OCI-LY1 (cell line): ENCODE data around the gene TTLL11.

Experiments
- H2AFZ ChIP-seq: fragments of 200-600 bp; sonication (generic), shearing (Covaris generic); 2 replicates; pipeline ENCODE4 v1.6.0; 2014; ENCODE audit warnings: antibody characterized with exemption, mild to moderate bottlenecking, low read length
- H3F3A ChIP-seq: fragments of 200-600 bp; sonication (generic), shearing (Covaris generic); 2 replicates; pipeline ENCODE4 v1.6.0; 2014; ENCODE audit warnings: mild to moderate bottlenecking, antibody characterized with exemption, low read length, moderate library complexity; ENCODE audit not compliant: insufficient read depth
- H3K27ac ChIP-seq: fragments of 200-600 bp; sonication (generic); 2 replicates; pipeline ENCODE4 v1.5.1; 2014; ENCODE audit warnings: low read length, mixed run types, mild to moderate bottlenecking, low read depth; ENCODE audit not compliant: poor library complexity, severe bottlenecking
- H3K27me3 ChIP-seq: fragments of 200-600 bp; sonication (generic); 2 replicates; pipeline ENCODE4 v1.6.0; 2014; ENCODE audit warnings: antibody characterized with exemption, mild to moderate bottlenecking, low read length, moderate library complexity; ENCODE audit not compliant: insufficient read depth
- H3K36me3 ChIP-seq: fragments of 200-600 bp; sonication (generic); 2 replicates; pipeline ENCODE4 v1.6.1; 2014; ENCODE audit warnings: mild to moderate bottlenecking, antibody characterized with exemption, low read length, moderate library complexity, mixed read lengths; ENCODE audit not compliant: insufficient read depth
- H3K4me1 ChIP-seq: fragments of 200-600 bp; sonication (generic); 2 replicates; pipeline ENCODE4 v1.5.1; 2014; ENCODE audit warnings: mild to moderate bottlenecking, low read length, moderate library complexity; ENCODE audit not compliant: insufficient read depth, severe bottlenecking
- H3K4me2 ChIP-seq: fragments of 200-600 bp; sonication (generic), shearing (Covaris generic); 2 replicates; pipeline ENCODE4 v1.6.1; 2014; ENCODE audit warnings: low read length
- H3K4me3 ChIP-seq: fragments of 200-600 bp; sonication (generic); 2 replicates; pipeline ENCODE4 v1.5.1; 2014; ENCODE audit warnings: low read length, low read depth, mild to moderate bottlenecking, mixed read lengths; ENCODE audit not compliant: poor library complexity, severe bottlenecking
- H3K79me2 ChIP-seq: fragments of 200-600 bp; shearing (Covaris generic); 2 replicates; pipeline ENCODE4 v1.6.1; 2016; ENCODE audit warnings: mixed run types, low read length, mixed read lengths; ENCODE audit not compliant: insufficient read depth
- H3K9ac ChIP-seq: fragments of 200-600 bp; sonication (generic), shearing (Covaris generic); 2 replicates; pipeline ENCODE4 v1.6.1; 2014; ENCODE audit warnings: mild to moderate bottlenecking, low read length, mixed read lengths
- H3K9me2 ChIP-seq: fragments of 200-600 bp; sonication (generic), shearing (Covaris generic); 2 replicates; pipeline ENCODE4 v1.6.1; 2014; ENCODE audit warnings: low read depth, mild to moderate bottlenecking, low read length, mixed read lengths
- H3K9me3 ChIP-seq: fragments of 200-600 bp; shearing (Covaris generic); 2 replicates; pipeline ENCODE4 v1.6.1; 2014; ENCODE audit warnings: low read length, mixed read lengths
- H4K20me1 ChIP-seq: fragments of 200-600 bp; sonication (generic), shearing (Covaris generic); 2 replicates; pipeline ENCODE4 v1.6.0; 2016; ENCODE audit warnings: mild to moderate bottlenecking, low read length; ENCODE audit not compliant: insufficient read depth
- EZH2 ChIP-seq: fragments of 200-600 bp; sonication (generic), shearing (Covaris generic); IDR thresholded peaks from 2 replicates; pipeline ENCODE4 v1.8.0; 2017; ENCODE audit warnings: borderline replicate concordance, mixed run types, mild to moderate bottlenecking, antibody characterized with exemption, low read length, moderate library complexity, mixed read lengths
- TF ChIP-seq, protein P1 (sequence below): fragments of 200-600 bp; sonication (generic), shearing (Covaris generic); IDR thresholded peaks from 2 replicates; pipeline ENCODE4 v1.5.1; 2017; ENCODE audit warnings: mild to moderate bottlenecking, antibody characterized with exemption, low read length, moderate library complexity, mixed read lengths

TTLL11 gene

GRCh38 chr9:121963528-121963995, 129.5 kb downstream of the TTLL11 start:
- TF ChIP-seq EZH2: no peak
- TF ChIP-seq, protein P1, sequence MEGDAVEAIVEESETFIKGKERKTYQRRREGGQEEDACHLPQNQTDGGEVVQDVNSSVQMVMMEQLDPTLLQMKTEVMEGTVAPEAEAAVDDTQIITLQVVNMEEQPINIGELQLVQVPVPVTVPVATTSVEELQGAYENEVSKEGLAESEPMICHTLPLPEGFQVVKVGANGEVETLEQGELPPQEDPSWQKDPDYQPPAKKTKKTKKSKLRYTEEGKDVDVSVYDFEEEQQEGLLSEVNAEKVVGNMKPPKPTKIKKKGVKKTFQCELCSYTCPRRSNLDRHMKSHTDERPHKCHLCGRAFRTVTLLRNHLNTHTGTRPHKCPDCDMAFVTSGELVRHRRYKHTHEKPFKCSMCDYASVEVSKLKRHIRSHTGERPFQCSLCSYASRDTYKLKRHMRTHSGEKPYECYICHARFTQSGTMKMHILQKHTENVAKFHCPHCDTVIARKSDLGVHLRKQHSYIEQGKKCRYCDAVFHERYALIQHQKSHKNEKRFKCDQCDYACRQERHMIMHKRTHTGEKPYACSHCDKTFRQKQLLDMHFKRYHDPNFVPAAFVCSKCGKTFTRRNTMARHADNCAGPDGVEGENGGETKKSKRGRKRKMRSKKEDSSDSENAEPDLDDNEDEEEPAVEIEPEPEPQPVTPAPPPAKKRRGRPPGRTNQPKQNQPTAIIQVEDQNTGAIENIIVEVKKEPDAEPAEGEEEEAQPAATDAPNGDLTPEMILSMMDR: no peak
- no peak overlapping the region for H3K9ac ChIP-seq
- no peaks in the 10 kb centered on the region for H3K36me3 ChIP-seq
- no peak overlapping the region for H3K4me2 ChIP-seq
- no peaks in the 10 kb centered on the region for H3K79me2 ChIP-seq
- no peak overlapping the region for H3K4me3 ChIP-seq
- no peaks in the 10 kb centered on the region for H3K9me2 ChIP-seq
- no peak overlapping the region for H3K27ac ChIP-seq
- no peaks in the 10 kb centered on the region for H4K20me1 ChIP-seq
- H3K9me3 ChIP-seq: no peaks in the 10 kb centered on the region
- H3K4me1 ChIP-seq: peaks cover 21% of the 10 kb centered on the region
- H3F3A ChIP-seq: no peaks in the 10 kb centered on the region
- H2AFZ ChIP-seq: no peak overlapping the region
- no peaks in the 10 kb centered on the region for H3K27me3 ChIP-seq

GRCh38 chr9:121962421-121962820, 130.7 kb downstream of the TTLL11 start:
- no peak overlapping the region for H3K4me2 ChIP-seq
- no peaks in the 10 kb centered on the region for H3F3A ChIP-seq
- no peaks in the 10 kb centered on the region for H3K79me2 ChIP-seq
- H4K20me1 ChIP-seq: no peaks in the 10 kb centered on the region
- no peak overlapping the region for H2AFZ ChIP-seq
- no peaks in the 10 kb centered on the region for H3K27me3 ChIP-seq
- H3K4me3 ChIP-seq: no peak overlapping the region
- H3K9me2 ChIP-seq: no peaks in the 10 kb centered on the region
- no peak overlapping the region for H3K9ac ChIP-seq
- TF ChIP-seq EZH2: no peak
- TF ChIP-seq, protein P1: no peak
- H3K9me3 ChIP-seq: no peaks in the 10 kb centered on the region
- peaks cover 33% of the 10 kb centered on the region for H3K4me1 ChIP-seq
- no peak overlapping the region for H3K27ac ChIP-seq
- H3K36me3 ChIP-seq: no peaks in the 10 kb centered on the region

DNA sequence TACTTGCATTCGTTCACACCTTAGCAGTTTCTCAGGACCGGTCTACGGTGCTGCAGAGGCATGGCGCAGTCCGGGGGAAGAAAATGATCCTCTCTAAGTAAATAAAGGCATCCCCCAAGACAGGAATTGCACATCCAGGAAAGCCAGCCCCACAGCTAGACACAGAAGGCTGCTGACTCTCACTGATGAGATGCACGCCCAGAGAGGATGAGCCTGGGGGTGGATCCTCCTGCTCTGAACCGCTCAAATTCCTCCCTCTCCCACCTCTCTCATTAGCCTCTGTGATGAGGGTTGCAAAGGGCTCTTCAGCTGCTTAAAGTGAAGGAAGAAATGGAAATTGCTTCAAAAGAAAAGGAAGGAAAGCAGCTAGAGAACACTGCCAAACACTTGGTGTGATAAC, 132.4 kb downstream of the TTLL11 start:
- Histone ChIP-seq H3F3A (no peaks in the 10 kb centered on the region), H3K9ac (no peak overlapping the region), H3K27me3 (no peaks in the 10 kb centered on the region), H2AFZ (no peak overlapping the region), H3K4me1 (peaks cover 43% of the 10 kb centered on the region), H4K20me1 (no peaks in the 10 kb centered on the region), H3K27ac (no peak overlapping the region), H3K4me3 (no peak overlapping the region), H3K79me2 (no peaks in the 10 kb centered on the region), H3K4me2 (no peak overlapping the region), H3K36me3 (no peaks in the 10 kb centered on the region), H3K9me2 (no peaks in the 10 kb centered on the region), H3K9me3 (no peaks in the 10 kb centered on the region)
- TF ChIP-seq EZH2: no peak
- TF ChIP-seq, protein P1: no peak
